H54 (cell line): ENCODE data around the gene SHROOM3.

Experiments
- DNase-seq: peaks from one replicate; pipeline ENCODE4 v3.0.0; 2011; ENCODE audit warnings: low spot score, mixed read lengths; ENCODE audit not compliant: insufficient read length
- FAIRE-seq: peaks from 3 replicates; lab custom pipeline; 2011; peaks lifted over from hg19 to GRCh38; lab: Jason Lieb, UNC
- POLR2A ChIP-seq: IDR thresholded peaks from 2 replicates; pipeline ENCODE4 v1.6.1; 2011; ENCODE audit warnings: low read depth, mild to moderate bottlenecking, low read length

SHROOM3 gene

DNA sequence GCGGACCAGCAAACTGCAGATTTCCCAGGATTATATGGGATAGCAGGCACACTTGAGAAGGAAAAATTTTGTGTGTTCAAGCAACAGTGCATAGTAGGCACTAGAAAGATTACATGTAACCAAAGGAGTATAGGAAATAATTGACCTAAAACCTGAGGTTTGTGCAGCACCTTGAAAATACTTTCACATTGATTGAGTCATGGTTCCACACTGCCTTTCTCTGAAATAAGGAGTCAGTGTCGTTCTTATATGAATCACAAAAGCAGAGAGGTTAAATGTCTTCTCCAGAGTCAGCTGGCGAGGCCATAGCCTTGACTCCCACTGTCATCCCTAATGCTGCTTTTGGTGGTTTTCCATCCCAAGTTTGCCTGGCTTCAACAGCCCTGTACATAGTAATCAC lies 324.0 kb downstream of the SHROOM3 start:
- TF ChIP-seq POLR2A = no peak
- no peak for DNase-seq
- no peak for FAIRE-seq

DNA sequence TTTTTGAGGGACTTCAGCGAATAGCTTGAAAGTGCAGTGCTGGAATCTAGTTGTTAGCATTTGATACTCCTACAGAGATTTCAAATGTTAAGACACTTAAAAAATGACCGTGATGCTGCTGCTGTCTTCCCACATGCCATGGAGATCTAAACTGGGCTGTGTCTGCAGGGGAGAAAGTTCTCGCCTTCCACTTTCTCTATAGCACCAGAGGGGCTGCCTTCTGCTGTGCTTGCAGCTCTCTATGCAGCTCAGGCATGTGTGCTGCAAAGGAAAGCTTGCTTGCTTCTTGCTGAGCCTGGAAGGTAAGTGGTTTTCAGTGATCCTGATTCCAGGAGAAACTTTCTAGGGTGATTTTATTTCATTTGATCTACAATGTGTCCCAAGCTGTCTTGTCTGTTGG lies 325.2 kb downstream of the SHROOM3 start:
- FAIRE-seq = no peak

DNA sequence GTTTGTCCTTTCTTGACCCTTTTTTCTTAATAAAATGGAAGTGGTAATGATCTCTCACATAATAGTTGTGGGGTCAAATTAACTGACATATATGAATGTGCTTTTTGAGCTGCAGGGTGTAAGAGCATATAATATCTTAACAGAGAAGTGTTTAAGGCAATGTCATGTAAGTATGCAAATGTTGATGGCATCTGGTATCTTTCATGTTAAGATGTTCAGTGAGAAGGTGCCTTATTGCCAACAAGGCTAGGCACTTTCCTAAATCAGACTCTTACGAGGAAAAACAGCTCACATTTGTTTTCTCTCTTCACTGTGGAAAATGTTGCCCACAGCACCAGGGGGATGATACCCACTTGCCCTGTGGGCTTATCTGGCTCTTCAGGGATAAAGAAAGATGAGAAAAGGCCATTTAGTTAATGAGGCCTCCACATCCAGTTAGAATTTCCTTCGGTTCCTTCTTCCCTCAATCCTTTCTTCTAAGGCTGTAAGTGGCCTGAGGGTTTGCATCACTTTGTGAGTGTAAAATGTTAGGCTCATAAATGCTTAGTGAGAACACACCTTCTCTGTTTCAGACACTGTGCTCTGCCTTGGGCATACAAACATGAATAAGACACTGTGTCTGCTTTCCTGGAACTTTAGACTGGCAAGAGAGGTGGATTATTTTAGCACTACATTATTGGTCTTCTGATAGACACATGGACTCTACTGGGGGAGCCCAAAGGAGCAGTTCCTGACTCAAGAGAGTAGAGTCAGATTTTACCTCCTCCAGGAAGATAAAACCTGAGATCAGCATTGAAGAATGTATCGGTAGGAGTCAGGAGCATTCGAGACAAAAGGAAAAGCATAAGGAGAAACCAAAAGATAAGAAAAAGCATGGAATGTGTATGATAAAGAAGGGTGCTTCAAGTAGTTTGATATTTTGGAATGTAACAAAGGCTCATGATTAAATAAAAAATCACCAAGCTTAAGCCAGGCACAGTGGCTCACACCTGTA lies 327.4 kb downstream of the SHROOM3 start:
- DNase-seq (no peak), FAIRE-seq (no peak)
- TF ChIP-seq POLR2A = no peak

More for the DNA sequence above, 325.2 kb downstream of the SHROOM3 start:
- TF ChIP-seq POLR2A = no peak
- no peak for DNase-seq

DNA sequence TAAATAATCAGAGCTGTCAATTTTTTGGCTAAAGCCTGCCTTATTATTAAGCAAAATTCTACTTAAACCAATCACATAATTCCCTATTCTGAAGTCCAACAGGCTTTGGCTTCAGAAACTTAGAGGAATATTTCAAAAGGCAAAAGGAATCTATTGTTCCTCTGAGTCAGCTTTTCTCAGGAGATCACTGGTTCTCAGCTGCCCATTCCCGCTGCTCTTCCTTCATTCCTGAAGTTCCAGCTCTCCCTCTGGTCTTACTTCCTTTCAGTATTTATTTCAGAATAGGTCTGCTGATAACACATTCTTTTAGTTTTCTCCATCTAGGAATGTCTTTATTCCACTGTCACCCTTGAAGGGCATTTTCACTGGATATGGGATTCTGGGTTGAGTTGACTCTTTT lies 329.2 kb downstream of the SHROOM3 start:
- TF ChIP-seq POLR2A = no peak
- no peak for DNase-seq
- no peak for FAIRE-seq

DNA sequence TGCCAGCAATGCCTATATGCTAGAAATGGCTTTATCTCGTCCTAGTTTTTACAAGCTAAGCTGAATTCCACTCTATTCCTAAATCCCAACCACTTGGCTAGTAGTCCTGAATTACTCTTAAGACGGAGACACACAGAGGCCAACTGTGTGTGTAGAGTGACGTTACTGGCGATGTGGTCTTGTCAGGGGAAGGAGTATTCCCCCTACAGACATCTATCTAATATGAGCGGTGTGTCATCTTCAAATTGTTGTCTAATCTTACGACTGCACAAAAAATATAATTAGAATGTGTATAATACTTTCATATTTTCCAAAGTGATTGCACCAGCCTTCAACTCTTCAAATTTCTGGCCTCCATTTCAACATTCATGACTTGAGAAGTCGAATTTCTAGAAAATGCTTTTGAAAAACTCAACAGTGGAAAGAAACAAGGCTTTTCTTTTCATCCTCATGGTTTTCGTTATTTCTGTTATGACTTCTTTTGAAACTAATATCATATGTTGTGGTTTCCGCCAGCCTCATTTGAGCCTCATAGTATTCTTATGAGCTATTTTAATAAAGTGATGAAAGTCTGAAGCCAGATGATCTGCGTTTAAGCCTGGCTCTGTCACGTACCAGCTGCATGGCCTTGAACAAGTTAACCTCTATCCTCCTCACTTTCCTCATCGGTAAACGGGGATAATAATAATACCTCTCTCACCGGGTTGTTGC lies 330.6 kb downstream of the SHROOM3 start:
- DNase-seq (no peak), FAIRE-seq (no peak)
- no peak for TF ChIP-seq POLR2A

DNA sequence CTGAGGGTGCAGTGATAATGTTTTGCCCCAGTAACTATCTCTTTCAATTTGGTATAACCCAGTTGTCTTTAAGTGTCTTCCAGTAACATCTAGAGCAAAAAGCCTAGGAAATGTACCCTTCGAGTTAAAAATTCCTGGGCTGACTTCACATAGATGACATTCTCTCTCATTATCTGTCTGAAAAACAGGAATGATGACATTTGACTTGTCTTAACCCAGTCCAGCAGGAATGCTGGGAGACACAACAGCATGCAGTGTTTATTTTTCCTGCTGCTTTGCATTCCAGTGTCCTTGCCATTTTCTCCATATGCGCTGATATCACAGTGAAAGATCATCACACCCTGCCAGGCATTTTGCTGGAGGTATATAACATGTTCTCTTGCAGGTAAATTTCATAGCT lies 333.0 kb downstream of the SHROOM3 start:
- TF ChIP-seq POLR2A = no peak
- FAIRE-seq (no peak), DNase-seq (no peak)

DNA sequence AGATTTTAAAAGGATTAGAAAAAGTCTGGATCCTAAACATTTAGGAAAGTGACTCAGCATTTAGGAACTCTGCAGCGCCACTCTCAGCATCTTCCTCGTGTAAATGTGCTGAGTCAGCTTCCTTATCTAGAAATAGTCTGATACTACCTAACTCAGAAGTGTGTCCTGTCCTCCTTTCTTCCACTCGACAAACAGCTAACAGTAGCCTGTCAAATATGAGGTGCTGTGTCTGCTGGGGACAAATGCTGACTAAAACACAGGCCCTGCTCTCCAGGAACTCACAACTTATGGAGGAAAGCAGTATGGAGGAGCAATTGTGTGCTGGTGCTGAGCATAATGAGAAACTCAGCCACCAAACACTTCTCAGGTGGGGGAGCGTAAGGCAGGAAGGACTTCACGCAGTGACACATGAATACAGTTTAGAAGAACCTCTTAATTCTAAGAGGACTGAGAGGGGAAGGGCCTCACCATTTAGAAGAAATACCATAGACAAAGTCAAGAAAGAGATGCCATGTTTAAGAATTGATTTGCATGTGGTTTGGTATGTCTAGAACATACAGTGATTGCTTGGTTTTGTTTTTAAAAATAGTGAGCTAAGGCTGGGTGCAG lies 337.6 kb downstream of the SHROOM3 start:
- no peak for FAIRE-seq
- no peak for TF ChIP-seq POLR2A
- no peak for DNase-seq

DNA sequence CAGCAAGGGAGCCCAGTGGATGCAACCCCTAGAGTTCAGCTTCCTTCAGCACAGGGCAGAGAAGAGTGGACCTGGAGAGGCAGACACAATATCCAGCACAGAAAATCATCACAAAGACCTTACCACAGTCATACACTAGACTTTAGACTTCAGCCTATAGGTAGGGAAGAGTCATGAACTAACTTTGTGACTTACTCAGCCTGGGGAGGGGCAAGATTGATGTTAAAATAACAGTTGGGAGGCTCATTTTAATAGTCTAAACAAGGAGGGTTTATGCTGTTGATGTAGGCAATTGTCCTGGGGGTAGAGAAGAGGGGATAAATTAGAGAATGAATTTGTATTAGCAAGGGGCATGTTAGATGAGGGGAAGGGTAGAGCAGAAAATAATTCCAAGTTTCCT lies 338.7 kb downstream of the SHROOM3 start:
- no peak for TF ChIP-seq POLR2A
- FAIRE-seq = no peak
- no peak for DNase-seq

DNA sequence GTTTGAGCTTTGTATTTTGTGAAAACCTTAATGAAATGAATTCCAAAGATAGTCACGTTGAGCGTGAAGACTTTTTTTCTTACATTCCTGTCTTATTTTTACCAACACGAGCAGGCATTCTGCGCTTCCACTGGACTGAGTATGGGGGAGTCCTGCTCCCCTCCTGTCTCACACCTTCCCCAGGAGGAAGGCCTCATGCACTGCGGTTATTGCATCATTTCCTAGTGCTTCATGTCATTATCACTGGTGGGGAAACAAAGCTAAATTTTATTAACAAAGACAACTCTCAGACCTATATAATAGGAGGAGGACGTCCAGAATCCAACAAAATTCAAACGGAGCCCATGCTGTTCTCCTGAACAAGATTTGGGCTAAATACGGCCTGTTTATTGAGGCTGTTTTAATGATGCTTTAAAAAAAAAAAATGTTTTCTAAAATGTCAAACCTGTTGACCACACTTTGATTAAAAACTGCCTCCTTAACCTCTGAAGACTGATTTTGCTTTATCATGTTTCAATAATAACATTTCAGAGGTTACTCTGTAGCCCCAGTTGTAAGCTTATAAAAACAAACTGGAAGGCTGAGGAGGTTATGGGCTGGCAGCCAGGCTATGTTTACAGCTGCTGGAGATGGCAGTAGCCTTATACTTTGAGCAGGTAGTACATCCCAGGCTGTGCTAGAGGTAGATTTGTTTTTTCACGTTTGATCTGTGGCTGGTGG lies 344.9 kb downstream of the SHROOM3 start:
- DNase-seq (no peak), FAIRE-seq (no peak)
- no peak for TF ChIP-seq POLR2A

DNA sequence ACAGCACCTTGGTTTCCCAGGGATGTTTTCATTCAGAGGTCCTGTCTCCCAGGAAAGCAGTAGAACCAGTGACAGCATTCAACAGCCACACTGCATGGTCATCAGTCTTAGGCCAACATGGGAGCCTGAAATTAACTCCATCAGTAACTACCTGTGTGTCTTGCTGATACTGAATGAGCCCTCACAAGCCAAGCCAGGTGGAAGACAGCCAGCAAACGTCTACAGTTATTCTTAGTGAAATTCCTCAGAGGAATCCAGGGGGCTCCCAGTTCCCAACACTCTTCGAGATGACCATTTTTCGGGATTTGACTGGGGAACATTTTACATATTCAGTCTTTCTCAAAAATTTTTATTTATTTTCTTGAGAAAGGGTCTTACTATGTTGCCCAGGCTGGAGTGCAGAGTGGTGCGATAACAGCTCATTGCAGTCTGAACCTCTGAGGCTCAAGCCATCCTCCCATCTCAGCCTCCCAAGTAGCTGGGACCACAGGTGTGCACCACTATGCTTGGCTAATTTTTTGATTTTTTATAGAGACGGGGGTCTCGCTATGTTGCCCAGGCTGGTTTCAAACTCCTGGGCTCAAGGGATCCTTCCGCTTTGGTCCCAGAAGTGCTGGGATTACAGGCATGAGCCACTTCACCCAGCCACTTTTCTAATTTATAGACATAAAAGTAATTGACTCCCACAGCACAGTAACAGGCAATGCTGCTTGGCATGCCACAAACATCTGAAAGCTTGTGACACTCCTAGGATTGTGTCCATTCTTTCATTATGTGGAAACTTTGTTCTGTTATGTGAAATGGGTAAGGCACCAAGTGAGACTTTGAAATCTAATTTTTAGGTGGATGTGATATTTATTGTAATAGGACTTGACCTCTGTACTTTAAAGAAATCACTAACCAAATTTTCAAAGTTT lies 346.0 kb downstream of the SHROOM3 start:
- no peak for TF ChIP-seq POLR2A
- DNase-seq (no peak), FAIRE-seq (no peak)

DNA sequence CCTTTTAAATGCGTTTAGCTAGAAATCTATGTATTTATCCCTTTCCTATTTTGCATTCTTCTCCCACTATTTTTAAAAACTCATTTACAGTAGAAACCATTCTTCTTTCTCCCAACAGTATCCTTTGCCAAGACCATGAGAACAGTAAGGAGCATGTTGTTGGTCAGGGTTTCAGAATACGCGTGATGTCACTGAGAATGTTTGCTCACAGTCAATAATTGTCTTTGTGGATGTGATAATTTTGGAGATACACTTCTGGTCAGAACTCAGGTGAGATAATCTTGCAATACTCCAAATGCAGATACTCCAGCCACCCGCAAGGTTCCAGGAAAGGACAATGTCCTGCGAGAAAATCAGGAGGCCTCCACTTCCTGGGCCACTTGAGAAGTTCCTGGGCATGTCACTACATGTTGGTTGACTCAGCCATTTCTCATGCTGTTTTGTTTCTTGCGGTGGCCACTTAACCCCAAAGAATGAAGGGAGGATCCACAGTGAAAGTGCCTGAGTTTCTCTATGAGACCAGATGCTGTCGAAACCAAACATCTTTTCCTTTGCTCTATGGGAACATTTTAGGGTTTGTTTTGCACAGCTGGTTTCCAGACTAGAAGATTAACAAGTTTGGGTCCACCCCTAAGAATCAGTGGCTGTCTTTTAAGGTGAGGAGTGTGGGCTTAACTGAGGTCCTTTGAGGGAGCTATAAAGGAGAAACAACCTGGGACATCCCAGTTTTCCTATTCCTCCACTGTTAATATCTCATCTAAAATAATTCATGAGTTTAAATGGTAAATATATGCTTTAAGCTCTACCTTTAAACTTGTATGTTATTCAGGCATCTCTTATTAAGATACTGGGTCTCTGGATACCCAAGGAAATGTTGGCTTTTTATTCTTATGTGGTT lies 346.9 kb downstream of the SHROOM3 start:
- FAIRE-seq = peak; percentile 43
- no peak for TF ChIP-seq POLR2A
- peak; percentile 35 for DNase-seq
